Esophagus muscularis mucosa (tissue), 3 donors: ENCODE results near the gene TXK.

Source experiments
- CTCF ChIP-seq, 3 experiments: fragments of 200-600 bp in 2 of 3; fragments of 450-650 bp in 1 of 3; sonication (generic) in 2 of 3; IDR thresholded peaks; one replicate each; pipeline ENCODE4 v1.5.1; 2017 to 2019; ENCODE audit warnings: antibody characterized with exemption in 3 of 3, mild to moderate bottlenecking in 2 of 3, moderate library complexity in 1 of 3
- POLR2A ChIP-seq: fragments of 450-650 bp; IDR thresholded peaks from one replicate; pipeline ENCODE4 v1.6.1; 2017; ENCODE audit warnings: antibody characterized with exemption, moderate library complexity, mild to moderate bottlenecking, low read depth
- POLR2AphosphoS5 ChIP-seq, 2 donors: sonication (generic); formaldehyde crosslinking; IDR thresholded peaks; one replicate each; pipeline ENCODE4 v1.6.1; 2017; ENCODE audit warnings: antibody characterized with exemption in 2 of 2

GRCh38 chr4:48147621-48148020, 13.6 kb upstream of the TXK start:
- TF ChIP-seq CTCF (IDR thresholded peaks at IDR 0.05) (no peak), POLR2AphosphoS5 (IDR thresholded peaks at IDR 0.05) (no peak), POLR2A (no peak)
